ENCODE results near the gene E2F6.
A peak's percentile ranks its signal among the peaks of the same experiment; 100 is the strongest.

Gene E2F6

DNA sequence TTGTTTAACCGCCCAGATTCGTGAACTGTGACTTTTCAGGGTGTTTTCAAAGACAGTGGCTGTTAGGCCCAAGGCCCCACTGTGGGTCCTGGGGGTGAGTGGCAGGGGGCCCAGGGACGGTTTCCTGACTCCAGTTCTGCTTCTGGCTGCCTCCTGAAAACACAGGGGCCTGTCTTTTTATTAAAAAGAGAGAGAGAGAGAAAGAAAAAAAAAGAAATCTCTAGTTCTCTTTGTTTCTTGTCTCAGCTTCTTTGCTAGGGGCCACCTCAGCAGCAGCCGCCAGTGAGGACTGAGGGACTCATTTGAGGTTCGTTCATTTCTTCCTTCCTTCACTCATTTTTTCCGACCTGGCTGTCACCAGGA, 15.4 kb upstream of the E2F6 start:
- Mint-ChIP-seq H3K4me1 (ENCODE audit: low read depth) (peaks cover 6% of the 10 kb centered on the region), H3K36me3 (ENCODE audit: low read depth) (no peaks in the 10 kb centered on the region), H3K27me3 (peaks cover 62% of the 10 kb centered on the region), H3K27ac (no peak overlapping the region), H3K4me3 (no peak overlapping the region), H3K9me3 (no peaks in the 10 kb centered on the region)

DNA sequence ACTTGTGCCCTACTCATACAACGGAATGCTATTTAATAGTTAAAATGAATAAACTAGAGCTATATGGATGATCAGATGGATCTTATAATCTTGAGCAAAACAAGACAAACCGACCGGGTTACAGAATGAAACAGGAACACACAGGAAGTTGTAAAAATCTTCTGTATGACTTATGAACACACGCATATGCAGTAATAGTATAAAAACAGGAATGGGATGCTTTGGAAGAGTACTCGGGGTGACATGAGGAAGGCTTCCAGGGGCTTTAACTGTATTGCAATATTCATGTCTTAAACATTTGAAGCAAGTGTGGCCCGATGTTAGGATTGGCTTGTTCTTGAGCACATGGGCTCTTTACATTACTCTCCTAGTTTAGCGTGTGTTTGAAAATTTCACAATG, 14.9 kb upstream of the E2F6 start:
- no peaks in the 10 kb centered on the region for H3K36me3 Mint-ChIP-seq (ENCODE audit: low read depth)
- no peak overlapping the region for H3K4me3 Mint-ChIP-seq
- H3K27me3 Mint-ChIP-seq, result peaks cover 58% of the 10 kb centered on the region
- H3K4me1 Mint-ChIP-seq (ENCODE audit: low read depth), result peaks cover 6% of the 10 kb centered on the region
- no peaks in the 10 kb centered on the region for H3K9me3 Mint-ChIP-seq
- H3K27ac Mint-ChIP-seq, result no peak overlapping the region

DNA sequence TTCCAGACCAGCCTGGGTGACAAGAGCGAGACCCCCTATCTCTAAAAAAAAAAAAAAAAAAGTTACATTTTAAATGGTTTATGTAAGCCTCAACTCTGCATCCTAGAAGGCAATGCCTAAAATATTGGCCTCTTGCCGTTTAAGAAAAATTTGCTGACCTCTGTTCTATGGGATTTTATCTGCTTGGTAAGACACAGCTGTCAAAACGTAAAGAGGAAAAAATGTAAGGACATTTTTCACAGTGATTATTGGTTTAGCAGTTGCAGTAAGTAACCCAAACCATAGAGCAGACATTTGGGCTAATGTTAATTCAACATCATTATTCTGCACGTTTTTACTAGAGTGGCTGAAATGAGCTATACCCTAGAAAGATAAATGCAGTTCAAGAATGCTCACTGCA, 14.4 kb upstream of the E2F6 start:
- Mint-ChIP-seq H3K27me3 (peaks cover 53% of the 10 kb centered on the region), H3K4me3 (no peak overlapping the region), H3K27ac (no peak overlapping the region), H3K36me3 (ENCODE audit: low read depth) (no peaks in the 10 kb centered on the region), H3K4me1 (ENCODE audit: low read depth) (peaks cover 6% of the 10 kb centered on the region), H3K9me3 (no peaks in the 10 kb centered on the region)

DNA sequence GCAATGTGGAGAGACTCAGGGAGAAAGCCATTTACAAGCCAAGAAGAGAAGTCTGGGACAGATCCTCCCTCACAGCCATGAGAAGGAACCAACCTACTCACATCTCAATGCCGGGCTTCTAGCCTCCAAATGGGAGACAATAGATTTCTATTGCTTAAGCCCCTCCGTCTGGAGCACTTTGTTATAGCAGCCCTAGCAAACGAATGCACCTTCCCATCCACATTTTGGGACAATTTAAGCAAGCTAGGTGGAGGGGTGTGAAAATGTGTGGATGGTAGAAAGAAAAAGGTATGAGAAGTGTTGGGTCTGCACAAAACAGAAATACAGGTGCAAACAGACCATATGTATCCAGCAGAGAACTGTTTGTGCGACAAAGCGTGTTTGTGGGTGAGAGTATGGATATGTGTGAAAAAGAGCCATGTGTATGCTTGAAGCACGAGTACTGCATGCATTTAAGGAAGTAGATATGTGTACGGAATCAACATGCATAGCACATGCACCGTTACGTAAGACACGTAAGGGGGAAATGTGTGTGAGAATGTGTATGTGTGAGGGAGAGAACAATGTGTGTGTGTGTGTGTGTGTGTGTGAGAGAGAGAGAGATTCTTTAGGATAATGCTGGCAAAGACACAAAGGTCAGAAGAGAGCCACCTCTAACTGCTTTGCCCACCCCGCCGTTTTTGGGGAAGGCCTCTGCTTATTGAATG, 13.1 kb upstream of the E2F6 start:
- Mint-ChIP-seq H3K4me3 (no peak overlapping the region), H3K27ac (no peak overlapping the region), H3K27me3 (peaks cover 41% of the 10 kb centered on the region), H3K9me3 (no peaks in the 10 kb centered on the region), H3K4me1 (ENCODE audit: low read depth) (peaks cover 6% of the 10 kb centered on the region), H3K36me3 (ENCODE audit: low read depth) (no peaks in the 10 kb centered on the region)

DNA sequence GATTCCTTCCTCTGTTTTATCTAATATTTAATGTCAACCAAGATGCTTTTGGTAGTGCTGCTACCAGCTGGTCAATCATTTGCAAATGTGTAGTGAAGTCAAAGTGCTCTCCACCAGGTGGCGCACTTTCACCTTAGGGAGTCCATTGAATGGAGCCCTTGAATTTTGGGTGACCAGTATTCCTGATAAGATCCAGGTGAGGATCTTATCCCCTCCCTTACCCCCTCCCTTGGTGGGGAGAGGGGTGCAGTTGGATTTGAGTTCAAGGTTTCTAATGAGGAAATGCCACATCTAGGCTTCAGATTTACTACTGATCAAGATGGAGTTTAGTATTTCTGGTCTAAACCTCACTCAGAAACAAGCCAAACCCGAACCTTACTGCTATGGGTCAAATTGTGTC, 12.0 kb upstream of the E2F6 start:
- no peaks in the 10 kb centered on the region for H3K9me3 Mint-ChIP-seq
- H3K4me1 Mint-ChIP-seq (ENCODE audit: low read depth), result peaks cover under 1% of the 10 kb centered on the region
- H3K36me3 Mint-ChIP-seq (ENCODE audit: low read depth), result no peaks in the 10 kb centered on the region
- no peak overlapping the region for H3K4me3 Mint-ChIP-seq
- no peak overlapping the region for H3K27ac Mint-ChIP-seq
- peaks cover 31% of the 10 kb centered on the region for H3K27me3 Mint-ChIP-seq

DNA sequence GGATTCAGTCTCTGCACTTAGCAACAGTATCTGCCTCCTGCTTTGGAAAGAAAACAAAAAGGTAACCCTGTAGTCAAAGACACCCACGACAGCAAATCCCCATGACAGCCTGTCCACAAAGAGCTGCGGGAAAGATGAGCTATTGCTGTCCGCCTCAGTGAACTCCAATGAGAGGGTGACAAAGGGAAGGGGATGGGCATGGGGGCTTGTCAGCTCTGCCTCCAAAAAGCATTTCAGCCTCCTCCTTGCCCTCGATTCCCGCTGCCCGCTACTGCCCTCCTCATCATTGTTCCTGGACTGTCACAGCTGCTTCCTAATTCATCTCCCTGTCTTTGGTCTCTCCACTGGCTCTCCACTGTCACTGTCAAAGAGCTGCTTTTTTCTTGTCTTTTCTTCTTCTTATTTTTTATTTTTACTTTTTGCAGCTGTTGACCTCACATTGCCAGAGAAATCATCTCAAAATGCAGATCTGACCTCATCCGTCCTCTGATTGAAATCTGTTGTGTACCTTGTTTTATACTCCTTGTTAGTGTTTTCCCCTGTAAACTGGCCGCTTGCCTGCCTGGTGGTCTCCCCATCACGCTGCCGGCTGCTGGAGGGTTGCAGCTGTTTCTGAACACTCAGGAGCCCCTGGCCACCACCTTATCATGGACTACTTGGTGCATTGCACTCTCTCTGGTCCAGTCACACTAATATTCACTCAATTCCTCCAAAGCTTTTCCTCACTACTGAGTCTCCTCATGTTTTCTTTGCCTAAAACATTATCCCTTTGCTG, 7.9 kb upstream of the E2F6 start:
- H3K4me1 Mint-ChIP-seq (ENCODE audit: low read depth), result no peaks in the 10 kb centered on the region
- peaks cover 4% of the 10 kb centered on the region for H3K27me3 Mint-ChIP-seq
- H3K27ac Mint-ChIP-seq, result no peak overlapping the region
- H3K9me3 Mint-ChIP-seq, result no peaks in the 10 kb centered on the region
- H3K36me3 Mint-ChIP-seq (ENCODE audit: low read depth), result peaks cover 4% of the 10 kb centered on the region
- H3K4me3 Mint-ChIP-seq, result no peak overlapping the region

DNA sequence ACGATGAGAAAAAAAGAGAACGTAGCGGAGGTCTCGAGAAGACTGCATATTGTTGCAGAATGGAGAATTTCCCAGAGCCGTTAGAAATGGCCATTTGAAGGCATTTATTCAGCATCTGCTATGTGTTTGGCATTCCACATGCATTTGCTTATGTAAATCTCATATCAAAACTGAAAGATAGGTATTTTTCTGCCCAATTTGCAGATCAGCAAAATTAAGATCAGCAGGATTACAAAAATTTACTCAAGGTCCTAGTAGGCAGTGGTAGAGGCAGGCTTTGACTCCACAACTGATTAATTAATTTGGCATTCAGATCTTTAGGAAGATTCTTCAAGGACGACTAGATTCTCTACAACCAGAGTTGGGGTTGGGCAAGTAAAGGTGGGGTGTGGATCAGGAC, 1.8 kb upstream of the E2F6 start:
- Mint-ChIP-seq H3K4me3 (peak overlapping the region; percentile 4), H3K27ac (no peak overlapping the region), H3K27me3 (no peaks in the 10 kb centered on the region), H3K4me1 (ENCODE audit: low read depth) (peaks cover 41% of the 10 kb centered on the region), H3K36me3 (ENCODE audit: low read depth) (peaks cover 28% of the 10 kb centered on the region), H3K9me3 (no peaks in the 10 kb centered on the region)

DNA sequence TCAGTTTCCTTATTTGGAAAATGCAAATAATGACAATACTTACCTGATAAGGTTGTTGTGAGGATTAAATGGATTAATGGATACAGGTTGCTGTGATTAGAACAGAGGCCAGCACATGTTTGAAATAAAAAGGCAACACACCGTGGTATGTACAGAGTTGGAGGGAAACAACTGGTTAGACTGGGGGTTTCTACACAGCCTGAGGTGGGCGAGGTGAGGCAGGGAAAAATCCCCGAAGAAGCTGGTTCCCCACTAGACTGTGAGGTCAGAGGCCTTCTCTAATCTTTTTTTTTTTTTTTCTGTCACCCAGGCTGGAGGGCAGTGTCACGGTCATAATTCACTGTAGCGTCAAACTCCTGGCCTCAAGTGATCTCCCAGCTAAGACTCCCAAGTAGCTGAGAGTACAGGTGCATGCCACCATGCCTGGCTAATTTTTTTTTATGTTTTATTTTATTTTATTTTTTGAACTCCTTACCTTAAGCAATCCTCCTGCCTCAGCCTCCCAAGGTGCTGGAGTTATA, 1.2 kb upstream of the E2F6 start:
- H3K27me3 Mint-ChIP-seq, result no peaks in the 10 kb centered on the region
- H3K27ac Mint-ChIP-seq, result peak overlapping the region; percentile 94
- peaks cover 33% of the 10 kb centered on the region for H3K36me3 Mint-ChIP-seq (ENCODE audit: low read depth)
- H3K4me1 Mint-ChIP-seq (ENCODE audit: low read depth), result peaks cover 45% of the 10 kb centered on the region
- no peaks in the 10 kb centered on the region for H3K9me3 Mint-ChIP-seq
- H3K4me3 Mint-ChIP-seq, result peak overlapping the region; percentile 90

DNA sequence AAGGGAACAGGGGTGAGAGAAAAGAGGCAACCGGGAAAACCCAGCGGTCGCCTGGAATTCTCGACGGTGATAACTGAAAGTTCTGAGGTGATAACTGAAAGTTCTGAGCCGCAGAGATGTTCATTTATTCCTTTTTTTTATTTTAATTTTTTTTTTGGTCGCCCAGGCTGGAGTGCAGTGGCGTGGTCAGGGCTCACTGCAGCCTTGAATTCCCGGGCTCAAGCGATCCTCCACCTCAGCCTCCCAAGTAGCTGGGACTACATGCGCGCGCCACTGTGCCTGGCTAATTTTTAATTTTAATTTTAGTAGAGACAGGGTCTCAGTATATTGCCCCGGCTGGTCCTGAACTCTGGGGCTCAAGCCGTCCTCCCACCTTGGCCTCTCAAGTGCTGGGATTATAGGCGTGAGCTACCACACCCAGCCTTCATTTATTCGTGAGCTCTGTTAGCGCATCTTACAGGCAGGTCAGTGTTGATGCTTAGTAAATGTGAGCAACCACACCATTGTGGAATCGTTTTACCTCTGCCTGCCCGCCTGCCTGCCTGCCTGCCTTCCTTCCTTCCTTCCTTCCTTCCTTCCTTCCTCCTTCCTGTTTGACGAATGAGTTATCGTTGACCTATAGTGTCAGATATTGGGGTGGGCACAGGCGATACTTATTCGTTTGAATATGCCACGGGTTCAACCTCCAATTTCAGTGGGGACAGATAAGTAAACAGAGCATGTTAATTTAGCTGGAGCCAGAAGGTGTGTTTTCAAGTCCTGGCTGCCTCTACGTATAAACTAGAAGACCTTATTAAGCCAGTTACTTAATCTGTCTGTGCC, 557 bp upstream of the E2F6 start:
- H3K9me3 Mint-ChIP-seq, result no peaks in the 10 kb centered on the region
- H3K36me3 Mint-ChIP-seq (ENCODE audit: low read depth), result peaks cover 36% of the 10 kb centered on the region
- no peaks in the 10 kb centered on the region for H3K27me3 Mint-ChIP-seq
- H3K27ac Mint-ChIP-seq, result peak overlapping the region; percentile 94
- peaks cover 45% of the 10 kb centered on the region for H3K4me1 Mint-ChIP-seq (ENCODE audit: low read depth)
- peak overlapping the region; percentile 90 for H3K4me3 Mint-ChIP-seq

DNA sequence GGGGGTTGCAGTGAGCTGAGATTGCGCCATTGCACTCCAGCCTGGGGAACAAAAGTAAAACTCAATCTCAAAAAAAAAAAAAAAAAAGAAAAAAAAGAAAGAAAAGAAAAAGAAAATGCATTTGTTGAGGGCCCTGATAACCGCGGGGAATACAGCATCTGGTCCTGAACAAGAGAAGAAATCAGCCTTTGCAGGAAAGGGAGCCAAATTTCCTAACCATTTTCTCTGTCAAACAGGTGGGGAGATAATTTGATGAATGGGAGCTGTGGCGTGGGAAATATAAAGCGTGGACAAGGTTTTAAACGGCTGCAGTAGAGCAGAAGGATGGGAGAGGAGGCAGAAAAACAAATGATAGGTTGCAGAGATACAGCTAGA, 864 bp downstream of the E2F6 start:
- H3K27ac Mint-ChIP-seq, result peak overlapping the region; percentile 94
- no peaks in the 10 kb centered on the region for H3K27me3 Mint-ChIP-seq
- peaks cover 50% of the 10 kb centered on the region for H3K4me1 Mint-ChIP-seq (ENCODE audit: low read depth)
- peaks cover 33% of the 10 kb centered on the region for H3K36me3 Mint-ChIP-seq (ENCODE audit: low read depth)
- H3K4me3 Mint-ChIP-seq, result peak overlapping the region; percentile 90
- no peaks in the 10 kb centered on the region for H3K9me3 Mint-ChIP-seq

DNA sequence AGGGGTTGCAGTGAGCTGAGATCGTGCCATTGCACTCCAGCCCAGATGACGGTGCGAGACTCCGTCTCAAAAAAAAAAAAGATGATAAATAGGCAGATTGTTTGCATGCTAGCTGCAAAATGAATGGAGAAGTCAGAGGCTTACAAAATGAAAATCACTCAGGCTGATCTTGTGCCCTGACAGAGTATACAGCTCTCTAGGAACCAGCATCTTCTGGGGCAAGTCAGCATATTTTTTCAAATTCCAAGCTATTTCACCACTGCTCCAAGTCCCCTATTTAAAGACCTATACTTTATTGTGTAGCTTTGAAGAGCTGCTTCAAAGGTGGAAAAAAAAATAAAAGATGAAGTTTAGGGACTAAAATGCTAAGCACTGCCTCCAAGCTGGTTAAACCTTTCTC, 6.1 kb downstream of the E2F6 start:
- peaks cover 62% of the 10 kb centered on the region for H3K4me1 Mint-ChIP-seq (ENCODE audit: low read depth)
- H3K36me3 Mint-ChIP-seq (ENCODE audit: low read depth), result peaks cover 50% of the 10 kb centered on the region
- H3K27ac Mint-ChIP-seq, result no peak overlapping the region

DNA sequence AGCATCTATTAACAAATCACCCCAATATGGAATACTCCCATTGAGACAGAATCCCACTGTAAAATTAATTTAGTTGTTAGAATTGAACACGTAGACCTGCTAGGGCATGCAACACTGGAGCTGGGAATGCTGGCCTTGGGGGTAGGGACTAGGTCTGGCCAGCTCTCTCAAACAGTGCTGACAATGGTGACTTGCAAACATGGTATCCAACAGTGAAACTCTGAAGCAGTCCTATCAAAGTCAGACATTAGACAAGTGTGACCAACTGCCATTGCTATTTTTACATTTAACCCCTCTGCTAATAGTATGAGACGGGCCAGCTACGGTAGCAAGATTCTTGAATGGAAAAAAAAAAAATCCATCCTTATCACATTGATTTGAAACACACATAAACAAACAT, 7.2 kb downstream of the E2F6 start:
- Mint-ChIP-seq H3K4me1 (ENCODE audit: low read depth) (peaks cover 52% of the 10 kb centered on the region), H3K4me3 (no peak overlapping the region), H3K27me3 (no peaks in the 10 kb centered on the region), H3K9me3 (no peaks in the 10 kb centered on the region), H3K27ac (no peak overlapping the region), H3K36me3 (ENCODE audit: low read depth) (peaks cover 50% of the 10 kb centered on the region)

More for the DNA sequence above, 6.1 kb downstream of the E2F6 start:
- Mint-ChIP-seq H3K27me3 (no peaks in the 10 kb centered on the region), H3K4me3 (no peak overlapping the region), H3K9me3 (no peaks in the 10 kb centered on the region)

DNA sequence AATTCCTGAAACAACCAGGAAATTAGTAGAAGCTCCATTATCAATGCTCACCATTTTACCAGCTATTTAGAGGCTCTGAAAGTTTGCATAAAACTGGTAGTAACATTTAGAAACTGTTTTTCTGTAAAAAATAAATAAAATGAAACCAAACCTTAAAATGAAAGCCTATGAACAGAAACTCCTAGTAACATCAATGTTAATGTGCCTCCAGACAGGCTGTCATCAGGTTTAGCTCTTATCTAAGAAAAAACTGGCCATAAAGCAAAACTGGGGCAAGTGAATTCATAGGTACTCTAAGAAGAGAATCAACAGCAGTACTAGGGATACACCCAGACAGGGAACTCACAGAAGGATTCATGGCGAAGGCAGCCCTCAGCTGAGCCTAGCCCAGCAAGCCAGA, 8.0 kb downstream of the E2F6 start:
- no peak overlapping the region for H3K27ac Mint-ChIP-seq
- peaks cover 44% of the 10 kb centered on the region for H3K4me1 Mint-ChIP-seq (ENCODE audit: low read depth)
- H3K9me3 Mint-ChIP-seq, result no peaks in the 10 kb centered on the region
- H3K4me3 Mint-ChIP-seq, result no peak overlapping the region
- H3K27me3 Mint-ChIP-seq, result no peaks in the 10 kb centered on the region
- H3K36me3 Mint-ChIP-seq (ENCODE audit: low read depth), result peaks cover 49% of the 10 kb centered on the region

DNA sequence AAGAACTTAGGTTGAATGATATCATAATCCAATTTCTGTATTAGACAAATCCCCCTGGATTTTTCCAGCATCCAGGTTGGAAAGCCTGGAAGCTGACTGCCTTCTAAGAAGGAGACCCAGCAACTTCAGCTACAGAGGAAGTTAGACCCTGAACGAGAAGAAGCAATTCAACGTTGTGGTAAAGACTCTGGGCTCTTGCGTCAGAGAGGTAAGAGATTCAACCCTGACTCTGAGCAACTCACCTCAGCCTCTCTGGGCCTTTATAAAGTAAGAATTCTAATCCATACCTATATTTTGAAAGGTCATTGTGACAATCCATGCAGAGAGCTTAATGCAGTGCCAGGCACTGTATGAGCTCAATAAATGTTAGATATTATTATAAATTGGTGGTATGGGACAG, 9.7 kb downstream of the E2F6 start:
- Mint-ChIP-seq H3K4me3 (no peak overlapping the region), H3K4me1 (ENCODE audit: low read depth) (peaks cover 37% of the 10 kb centered on the region), H3K36me3 (ENCODE audit: low read depth) (peaks cover 49% of the 10 kb centered on the region), H3K9me3 (no peaks in the 10 kb centered on the region), H3K27me3 (no peaks in the 10 kb centered on the region), H3K27ac (no peak overlapping the region)

DNA sequence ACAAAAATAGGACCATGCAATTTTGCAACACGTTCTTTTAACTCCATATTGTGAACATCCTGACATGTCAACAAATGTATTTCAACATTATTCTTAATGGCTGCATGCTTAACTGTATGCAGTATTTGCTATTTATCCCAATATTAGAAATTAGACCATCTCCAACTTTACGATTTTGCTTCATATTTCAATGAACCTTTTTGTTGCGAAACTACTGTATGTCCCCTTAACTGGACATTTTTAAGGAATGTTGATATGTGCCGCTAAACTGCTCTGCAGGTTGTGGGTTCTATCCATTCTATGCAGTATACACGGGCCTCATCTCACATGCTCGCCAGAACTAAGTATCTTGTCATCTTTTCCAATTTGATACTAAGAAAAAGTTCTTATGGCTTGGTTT, 11.1 kb downstream of the E2F6 start:
- peaks cover 58% of the 10 kb centered on the region for H3K36me3 Mint-ChIP-seq (ENCODE audit: low read depth)
- H3K9me3 Mint-ChIP-seq, result no peaks in the 10 kb centered on the region
- no peak overlapping the region for H3K27ac Mint-ChIP-seq
- H3K4me1 Mint-ChIP-seq (ENCODE audit: low read depth), result peaks cover 33% of the 10 kb centered on the region
- no peaks in the 10 kb centered on the region for H3K27me3 Mint-ChIP-seq
- no peak overlapping the region for H3K4me3 Mint-ChIP-seq
